ENCODE measurements around the gene ENC1. TPM values are rescaled to one million over a fixed set of nuclear protein-coding genes. Genes with fewer than 3 reads are reported as not detected.

The ENC1 gene
- total and polyA plus RNA-seq, 12 donors, result 2.1 to 9.1 (median 3.7) TPM

DNA sequence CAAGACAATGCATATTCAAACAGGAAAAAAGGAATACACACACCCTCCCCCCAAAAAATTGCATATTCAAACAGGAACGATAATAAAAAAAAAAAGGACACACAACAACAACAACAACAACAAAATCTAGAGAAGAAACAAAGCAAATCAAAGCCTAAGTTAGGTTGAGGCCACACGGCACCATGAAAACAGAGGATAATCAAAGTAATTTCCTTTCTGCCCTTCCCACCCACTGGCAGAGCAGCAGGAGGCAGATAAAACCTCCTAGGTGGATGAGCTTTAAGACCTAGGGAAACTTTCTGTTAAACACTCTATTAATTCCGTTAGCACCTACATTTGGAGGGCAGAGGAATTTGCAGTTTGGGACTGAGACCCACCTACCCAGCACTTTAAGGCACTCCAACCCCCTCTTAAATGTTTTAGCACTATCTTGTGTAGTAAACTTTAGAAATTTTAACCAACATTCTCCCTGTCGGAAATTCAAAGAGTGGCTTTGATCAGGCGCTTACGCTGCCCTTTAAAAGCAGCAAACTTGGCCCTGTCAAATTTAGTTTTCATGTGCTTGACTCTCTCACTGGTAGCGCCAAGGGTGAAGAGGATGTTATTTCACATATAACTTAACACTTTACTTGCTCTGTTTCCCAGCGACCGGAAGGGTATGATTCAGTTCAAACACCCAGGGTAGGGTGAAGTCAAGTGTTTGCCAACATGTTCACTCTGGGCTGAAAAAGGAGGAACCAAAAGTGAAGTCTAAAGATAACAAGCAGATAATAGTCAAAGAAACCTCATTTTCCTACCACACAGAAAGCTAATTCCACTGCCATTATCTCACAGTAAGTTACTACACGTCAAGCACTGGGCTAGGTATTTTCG lies 9.2 kb downstream of the ENC1 start:
- ATAC-seq (peak in 5 of 8 donors; percentile 41 to 70 (median 53)), DNase-seq (no peak)
- Histone ChIP-seq H3K27me3 (no peaks in the 10 kb centered on the region), H3K4me1 (peaks cover 0 to 57% (median 29%) of the 10 kb centered on the region in 9 donors), H3K4me3 (no peak overlapping the region), H3K9me3 (no peaks in the 10 kb centered on the region), H3K36me3 (peaks cover 0 to 87% (median 5%) of the 10 kb centered on the region in 9 donors), H3K27ac (peak overlapping the region in 3 of 10 donors; percentile 1 to 79 (median 38))
- intact Hi-C loops (cut with DNase I), result loop anchor here in 4 of 10 donors (10.0 kb wide), 8 partner anchors 47 to 457 kb away; no protein-coding TSS in a partner anchor
- WGBS, 2 donors, result 61 to 62% methylated on average over 11 of the region's 11 CpGs
- TF ChIP-seq, protein P1, sequence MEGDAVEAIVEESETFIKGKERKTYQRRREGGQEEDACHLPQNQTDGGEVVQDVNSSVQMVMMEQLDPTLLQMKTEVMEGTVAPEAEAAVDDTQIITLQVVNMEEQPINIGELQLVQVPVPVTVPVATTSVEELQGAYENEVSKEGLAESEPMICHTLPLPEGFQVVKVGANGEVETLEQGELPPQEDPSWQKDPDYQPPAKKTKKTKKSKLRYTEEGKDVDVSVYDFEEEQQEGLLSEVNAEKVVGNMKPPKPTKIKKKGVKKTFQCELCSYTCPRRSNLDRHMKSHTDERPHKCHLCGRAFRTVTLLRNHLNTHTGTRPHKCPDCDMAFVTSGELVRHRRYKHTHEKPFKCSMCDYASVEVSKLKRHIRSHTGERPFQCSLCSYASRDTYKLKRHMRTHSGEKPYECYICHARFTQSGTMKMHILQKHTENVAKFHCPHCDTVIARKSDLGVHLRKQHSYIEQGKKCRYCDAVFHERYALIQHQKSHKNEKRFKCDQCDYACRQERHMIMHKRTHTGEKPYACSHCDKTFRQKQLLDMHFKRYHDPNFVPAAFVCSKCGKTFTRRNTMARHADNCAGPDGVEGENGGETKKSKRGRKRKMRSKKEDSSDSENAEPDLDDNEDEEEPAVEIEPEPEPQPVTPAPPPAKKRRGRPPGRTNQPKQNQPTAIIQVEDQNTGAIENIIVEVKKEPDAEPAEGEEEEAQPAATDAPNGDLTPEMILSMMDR (IDR thresholded peaks at IDR 0.05), result no peak

DNA sequence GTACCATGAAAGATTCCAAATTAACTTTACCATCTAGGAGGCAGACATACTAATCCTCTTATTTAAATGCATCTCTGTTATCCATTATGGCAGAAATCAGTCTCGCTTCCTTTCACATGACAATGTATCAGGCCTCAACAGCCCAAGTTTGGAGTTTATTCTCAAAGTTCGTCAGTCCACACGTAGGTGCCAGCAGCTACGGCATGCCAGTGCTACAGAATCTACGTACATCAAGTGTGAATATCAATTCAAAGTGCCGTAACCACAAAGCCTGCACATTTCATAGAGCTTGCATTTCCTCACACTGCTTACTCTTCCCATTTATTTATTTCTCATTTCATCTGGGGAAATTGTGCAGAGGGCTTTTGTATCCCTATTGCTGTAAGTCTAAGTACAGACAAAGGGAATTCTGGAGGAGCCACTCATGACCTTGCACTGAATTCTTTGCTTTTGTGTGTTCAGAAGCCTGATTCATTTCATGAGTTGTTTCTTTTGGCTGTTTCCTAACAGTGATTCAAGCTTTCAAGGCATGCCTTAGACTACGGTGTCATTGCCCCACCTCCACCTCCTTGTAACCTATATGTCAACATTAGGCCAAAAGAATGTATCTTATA lies 10.0 kb downstream of the ENC1 start:
- Histone ChIP-seq H3K27ac (peak overlapping the region in 1 of 10 donors; percentile 79), H3K36me3 (peaks cover 0 to 79% (median 5%) of the 10 kb centered on the region in 9 donors), H3K9me3 (no peaks in the 10 kb centered on the region), H3K27me3 (no peaks in the 10 kb centered on the region), H3K4me1 (peaks cover 0 to 57% (median 29%) of the 10 kb centered on the region in 9 donors), H3K4me3 (no peak overlapping the region)
- TF ChIP-seq, protein P1 (IDR thresholded peaks at IDR 0.05), result no peak
- ATAC-seq (peak in 1 of 8 donors; percentile 34), DNase-seq (no peak)
- 84 to 89% methylated on average over 7 of the region's 7 CpGs for WGBS, 2 donors
- intact Hi-C loops (cut with DNase I), result loop anchor here in 4 of 10 donors (10.0 kb wide), 8 partner anchors 46 to 456 kb away; no protein-coding TSS in a partner anchor

DNA sequence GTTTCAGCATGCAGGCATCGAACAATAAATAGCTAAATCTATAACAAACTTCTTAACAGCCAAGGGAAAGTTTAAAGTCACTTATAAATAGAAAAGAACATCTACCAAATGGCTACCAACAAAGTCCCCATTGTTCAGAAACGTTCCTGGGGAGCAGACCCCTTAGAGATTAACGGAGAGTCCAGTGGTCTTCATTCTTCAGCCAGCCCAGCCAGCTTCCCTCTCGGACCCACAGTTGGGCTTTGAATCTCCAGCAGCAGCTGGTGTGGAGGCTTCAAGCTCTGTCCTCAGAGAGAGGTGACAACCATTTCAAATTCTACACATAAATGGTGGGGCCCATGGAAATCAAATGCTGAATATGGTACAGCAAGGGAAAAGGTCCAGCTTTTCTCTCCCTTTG lies 11.2 kb downstream of the ENC1 start:
- no peak overlapping the region for H3K4me3 ChIP-seq
- TF ChIP-seq, protein P1 (IDR thresholded peaks at IDR 0.05), result no peak
- no peaks in the 10 kb centered on the region for H3K9me3 ChIP-seq
- WGBS, 2 donors, result 55 to 62% methylated on average over 4 of the region's 4 CpGs
- no peaks in the 10 kb centered on the region for H3K27me3 ChIP-seq
- DNase-seq (no peak), ATAC-seq (no peak)
- no peak overlapping the region for H3K27ac ChIP-seq
- intact Hi-C loops (cut with DNase I), result no loop called here
- peaks cover 0 to 49% (median 25%) of the 10 kb centered on the region in 9 donors for H3K4me1 ChIP-seq
- H3K36me3 ChIP-seq, result peaks cover 0 to 67% (median 5%) of the 10 kb centered on the region in 9 donors

DNA sequence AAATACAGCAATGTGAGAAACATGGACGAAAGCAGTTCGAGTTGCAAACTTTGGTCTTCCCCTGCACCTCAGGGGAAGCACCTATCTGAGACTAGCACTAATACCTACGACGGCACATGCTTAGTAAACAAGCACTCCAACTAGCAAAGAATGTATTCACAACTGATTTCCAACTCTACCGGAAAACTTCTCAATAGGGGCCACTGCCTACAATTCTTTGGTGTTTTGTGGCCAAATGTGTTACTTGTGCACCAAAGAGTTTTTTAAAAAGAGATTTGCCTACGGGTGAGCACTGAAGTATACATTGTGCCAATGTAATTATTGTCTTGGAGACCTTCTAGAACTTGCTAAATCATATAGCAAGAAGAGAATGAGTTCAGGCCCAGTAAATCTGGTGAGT lies 12.2 kb downstream of the ENC1 start:
- WGBS, 2 donors, result 90% methylated on average over 6 of the region's 6 CpGs

More for the DNA sequence above, 12.2 kb downstream of the ENC1 start:
- ATAC-seq, result no peak
- no peaks in the 10 kb centered on the region for H3K27me3 ChIP-seq
- peaks cover 0 to 57% (median 4%) of the 10 kb centered on the region in 9 donors for H3K36me3 ChIP-seq
- intact Hi-C loops (cut with DNase I), result no loop called here
- DNase-seq, result no peak
- H3K9me3 ChIP-seq, result peaks cover 0 to 3% (median 0%) of the 10 kb centered on the region in 11 donors
- H3K4me1 ChIP-seq, result peaks cover 0 to 42% (median 19%) of the 10 kb centered on the region in 9 donors
- TF ChIP-seq, protein P1 (IDR thresholded peaks at IDR 0.05), result no peak
- no peak overlapping the region for H3K27ac ChIP-seq
- no peak overlapping the region for H3K4me3 ChIP-seq
